Ishikawa (cell line): Measurements from ENCODE around the gene KLHL6.

Source experiments
- CEBPB ChIP-seq: IDR thresholded peaks from 2 replicates; pipeline ENCODE4 v1.6.1; 2012
- CREB1 ChIP-seq: IDR thresholded peaks from 2 replicates; pipeline ENCODE4 v1.6.1; 2012; ENCODE audit warnings: low read depth
- EGR1 ChIP-seq: IDR thresholded peaks from 2 replicates; pipeline ENCODE4 v1.6.1; 2012
- EP300 ChIP-seq: IDR thresholded peaks from 2 replicates; pipeline ENCODE4 v1.6.1; 2012; ENCODE audit warnings: borderline replicate concordance
- FOXM1 ChIP-seq: IDR thresholded peaks from 2 replicates; pipeline ENCODE4 v1.6.1; 2012; ENCODE audit warnings: low read depth, borderline replicate concordance
- NFIC ChIP-seq: IDR thresholded peaks from 2 replicates; pipeline ENCODE4 v1.6.1; 2012
- RAD21 ChIP-seq: IDR thresholded peaks from 2 replicates; pipeline ENCODE4 v1.6.1; 2012; ENCODE audit warnings: low read depth
- TAF1 ChIP-seq: IDR thresholded peaks from 2 replicates; pipeline ENCODE4 v1.6.1; 2012; ENCODE audit warnings: low read depth, mild to moderate bottlenecking
- TCF12 ChIP-seq: IDR thresholded peaks from 2 replicates; pipeline ENCODE4 v1.6.1; 2012; ENCODE audit warnings: low read depth
- TEAD4 ChIP-seq: IDR thresholded peaks from 2 replicates; pipeline ENCODE4 v1.6.1; 2012
- YY1 ChIP-seq: IDR thresholded peaks from 2 replicates; pipeline ENCODE4 v1.6.1; 2012; ENCODE audit warnings: low read depth
- ZBTB7A ChIP-seq: IDR thresholded peaks from 2 replicates; pipeline ENCODE4 v1.6.1; 2012; ENCODE audit warnings: low read depth
- TF ChIP-seq, protein P1 (sequence below): IDR thresholded peaks from 2 replicates; pipeline ENCODE4 v1.6.1; 2012
- TF ChIP-seq, protein P2 (sequence below): IDR thresholded peaks from 2 replicates; pipeline ENCODE4 v1.6.1; 2012
- TF ChIP-seq, protein P3 (sequence below): IDR thresholded peaks from 2 replicates; pipeline ENCODE4 v1.6.1; 2012; ENCODE audit warnings: low read depth, mild to moderate bottlenecking

Gene KLHL6

DNA sequence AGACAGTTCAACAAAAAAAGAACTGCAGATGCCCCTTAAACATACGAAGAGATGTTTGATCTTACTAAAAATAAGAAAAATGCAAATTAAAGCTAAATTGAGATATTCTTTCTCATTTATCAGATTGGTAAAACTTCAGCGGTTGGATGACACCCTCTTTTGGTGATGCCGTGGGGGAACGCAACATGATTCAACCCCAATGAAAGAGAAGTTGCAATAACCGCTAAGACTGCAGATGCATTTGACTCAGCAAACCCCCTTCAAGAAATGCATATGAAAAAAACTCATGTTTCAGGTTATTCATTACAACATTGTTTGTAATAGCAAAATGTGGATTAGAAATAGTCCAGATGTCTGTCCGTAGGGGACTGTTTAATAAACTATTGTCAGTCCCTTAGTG lies 3.6 kb downstream of the KLHL6 start:
- TF ChIP-seq EP300: no peak
- no peak for TF ChIP-seq EGR1
- TF ChIP-seq CEBPB: no peak
- no peak for TF ChIP-seq ZBTB7A
- TF ChIP-seq TEAD4: no peak
- TF ChIP-seq RAD21: no peak
- TF ChIP-seq, protein P1, sequence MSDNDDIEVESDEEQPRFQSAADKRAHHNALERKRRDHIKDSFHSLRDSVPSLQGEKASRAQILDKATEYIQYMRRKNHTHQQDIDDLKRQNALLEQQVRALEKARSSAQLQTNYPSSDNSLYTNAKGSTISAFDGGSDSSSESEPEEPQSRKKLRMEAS: no peak
- TF ChIP-seq TAF1: no peak
- TF ChIP-seq TCF12: no peak
- TF ChIP-seq, protein P2, sequence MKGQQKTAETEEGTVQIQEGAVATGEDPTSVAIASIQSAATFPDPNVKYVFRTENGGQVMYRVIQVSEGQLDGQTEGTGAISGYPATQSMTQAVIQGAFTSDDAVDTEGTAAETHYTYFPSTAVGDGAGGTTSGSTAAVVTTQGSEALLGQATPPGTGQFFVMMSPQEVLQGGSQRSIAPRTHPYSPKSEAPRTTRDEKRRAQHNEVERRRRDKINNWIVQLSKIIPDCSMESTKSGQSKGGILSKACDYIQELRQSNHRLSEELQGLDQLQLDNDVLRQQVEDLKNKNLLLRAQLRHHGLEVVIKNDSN: no peak
- no peak for TF ChIP-seq YY1

DNA sequence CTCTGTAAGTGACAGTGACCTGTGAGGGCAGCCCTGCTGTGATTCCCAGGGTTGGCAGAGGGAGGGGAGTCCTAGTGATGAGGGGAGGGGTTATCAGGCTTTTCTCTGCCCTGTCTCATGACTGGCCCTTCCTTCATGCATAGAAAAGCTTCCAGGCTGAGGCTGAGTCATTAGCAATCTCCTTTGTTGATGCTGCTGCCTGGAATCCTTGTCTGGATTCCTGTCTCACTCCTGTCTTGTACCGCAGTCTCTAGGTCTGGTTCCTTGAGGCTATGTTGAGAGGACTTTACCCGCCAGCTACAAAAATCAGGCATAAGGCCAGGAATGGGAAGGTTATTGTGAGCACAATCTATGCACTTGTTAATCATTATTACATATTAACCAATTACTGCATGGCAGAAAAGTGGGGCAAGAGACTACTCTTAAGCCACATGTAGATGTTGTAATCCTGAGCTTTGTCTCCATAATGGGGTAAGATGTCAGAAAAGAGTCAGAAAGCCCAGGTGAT lies 7.2 kb downstream of the KLHL6 start:
- TF ChIP-seq TAF1: no peak
- TF ChIP-seq, protein P3, sequence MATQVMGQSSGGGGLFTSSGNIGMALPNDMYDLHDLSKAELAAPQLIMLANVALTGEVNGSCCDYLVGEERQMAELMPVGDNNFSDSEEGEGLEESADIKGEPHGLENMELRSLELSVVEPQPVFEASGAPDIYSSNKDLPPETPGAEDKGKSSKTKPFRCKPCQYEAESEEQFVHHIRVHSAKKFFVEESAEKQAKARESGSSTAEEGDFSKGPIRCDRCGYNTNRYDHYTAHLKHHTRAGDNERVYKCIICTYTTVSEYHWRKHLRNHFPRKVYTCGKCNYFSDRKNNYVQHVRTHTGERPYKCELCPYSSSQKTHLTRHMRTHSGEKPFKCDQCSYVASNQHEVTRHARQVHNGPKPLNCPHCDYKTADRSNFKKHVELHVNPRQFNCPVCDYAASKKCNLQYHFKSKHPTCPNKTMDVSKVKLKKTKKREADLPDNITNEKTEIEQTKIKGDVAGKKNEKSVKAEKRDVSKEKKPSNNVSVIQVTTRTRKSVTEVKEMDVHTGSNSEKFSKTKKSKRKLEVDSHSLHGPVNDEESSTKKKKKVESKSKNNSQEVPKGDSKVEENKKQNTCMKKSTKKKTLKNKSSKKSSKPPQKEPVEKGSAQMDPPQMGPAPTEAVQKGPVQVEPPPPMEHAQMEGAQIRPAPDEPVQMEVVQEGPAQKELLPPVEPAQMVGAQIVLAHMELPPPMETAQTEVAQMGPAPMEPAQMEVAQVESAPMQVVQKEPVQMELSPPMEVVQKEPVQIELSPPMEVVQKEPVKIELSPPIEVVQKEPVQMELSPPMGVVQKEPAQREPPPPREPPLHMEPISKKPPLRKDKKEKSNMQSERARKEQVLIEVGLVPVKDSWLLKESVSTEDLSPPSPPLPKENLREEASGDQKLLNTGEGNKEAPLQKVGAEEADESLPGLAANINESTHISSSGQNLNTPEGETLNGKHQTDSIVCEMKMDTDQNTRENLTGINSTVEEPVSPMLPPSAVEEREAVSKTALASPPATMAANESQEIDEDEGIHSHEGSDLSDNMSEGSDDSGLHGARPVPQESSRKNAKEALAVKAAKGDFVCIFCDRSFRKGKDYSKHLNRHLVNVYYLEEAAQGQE: no peak
- TF ChIP-seq TEAD4: 0 out of 2 replicates have a peak, but pooled peaks have one; percentile 25
- TF ChIP-seq, protein P2: no peak
- TF ChIP-seq NFIC: no peak
- TF ChIP-seq, protein P1: no peak

DNA sequence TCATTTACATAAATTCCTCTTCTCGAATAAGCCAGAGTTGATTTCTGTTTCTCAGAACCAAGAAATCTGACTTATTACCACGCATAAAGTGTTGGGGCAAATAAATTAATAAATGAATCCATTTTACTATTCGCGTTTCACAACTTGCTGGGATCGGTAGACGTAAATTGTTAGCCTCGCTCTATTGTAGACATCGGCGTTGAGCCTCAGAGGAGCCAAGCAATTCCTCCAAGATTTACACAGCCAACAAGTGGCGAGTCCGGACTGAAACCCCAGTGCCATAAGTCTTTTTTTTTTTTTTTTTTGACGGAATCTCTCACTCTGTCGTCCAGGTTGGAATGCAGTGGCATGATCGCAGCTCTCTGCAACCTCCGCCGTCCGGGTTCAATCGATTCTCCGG lies 8.9 kb downstream of the KLHL6 start:
- TF ChIP-seq ZBTB7A (no peak), EGR1 (no peak), CREB1 (no peak), NFIC (no peak), YY1 (no peak), EP300 (no peak), TCF12 (no peak), FOXM1 (no peak), TEAD4 (no peak), TAF1 (no peak), RAD21 (no peak), CEBPB (no peak)
- TF ChIP-seq, protein P2: no peak
- TF ChIP-seq, protein P3: no peak
- TF ChIP-seq, protein P1: no peak

DNA sequence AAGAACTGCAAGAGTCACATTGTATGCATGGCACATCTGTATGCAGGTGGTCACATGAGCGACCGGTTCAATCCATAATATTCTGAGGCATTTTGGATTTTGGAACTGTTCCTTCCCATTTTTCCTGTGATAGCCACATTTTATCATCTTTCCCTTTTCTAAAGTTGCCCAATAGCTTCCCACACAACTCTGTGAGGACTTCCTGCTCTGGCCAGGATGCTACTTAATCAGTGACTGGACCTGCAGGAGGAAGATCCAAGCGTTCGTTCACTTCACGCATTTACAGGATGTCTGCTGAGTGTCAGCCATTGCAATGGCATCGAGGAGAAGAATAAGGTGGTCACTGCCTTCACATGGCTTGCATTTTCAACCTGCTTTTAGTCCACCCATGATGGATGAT lies 9.8 kb downstream of the KLHL6 start:
- TF ChIP-seq EGR1 (no peak), RAD21 (no peak), NFIC (no peak), YY1 (no peak), ZBTB7A (no peak), EP300 (no peak), CEBPB (no peak), TEAD4 (no peak), CREB1 (no peak)
- TF ChIP-seq, protein P3: no peak
- TF ChIP-seq, protein P1: no peak
